Ovary (tissue), 3 donors: ENCODE results near the gene RSPH6A.

ENCODE experiments used
- EP300 ChIP-seq: sonication (generic); formaldehyde crosslinking; IDR thresholded peaks from one replicate; pipeline ENCODE4 v1.6.1; 2017; ENCODE audit warnings: antibody characterized with exemption
- POLR2A ChIP-seq: fragments of 450-650 bp; IDR thresholded peaks from one replicate; pipeline ENCODE4 v1.6.1; 2017; ENCODE audit warnings: antibody characterized with exemption, mild to moderate bottlenecking, moderate library complexity
- TF ChIP-seq, protein P1 (sequence below), 3 donors: fragments of 450-650 bp in 2 of 3; fragments of 200-600 bp in 1 of 3; IDR thresholded peaks; one replicate each; pipeline versions ENCODE4 v1.5.1 to v1.8.0; 2016 to 2022; ENCODE audit warnings: antibody characterized with exemption in 3 of 3, mild to moderate bottlenecking in 1 of 3
- donor health status: DM: no; HTN: no; CAD: no.

GRCh38 chr19:45847663-45848062 lies 32.6 kb upstream of the RSPH6A start:
- TF ChIP-seq, protein P1, sequence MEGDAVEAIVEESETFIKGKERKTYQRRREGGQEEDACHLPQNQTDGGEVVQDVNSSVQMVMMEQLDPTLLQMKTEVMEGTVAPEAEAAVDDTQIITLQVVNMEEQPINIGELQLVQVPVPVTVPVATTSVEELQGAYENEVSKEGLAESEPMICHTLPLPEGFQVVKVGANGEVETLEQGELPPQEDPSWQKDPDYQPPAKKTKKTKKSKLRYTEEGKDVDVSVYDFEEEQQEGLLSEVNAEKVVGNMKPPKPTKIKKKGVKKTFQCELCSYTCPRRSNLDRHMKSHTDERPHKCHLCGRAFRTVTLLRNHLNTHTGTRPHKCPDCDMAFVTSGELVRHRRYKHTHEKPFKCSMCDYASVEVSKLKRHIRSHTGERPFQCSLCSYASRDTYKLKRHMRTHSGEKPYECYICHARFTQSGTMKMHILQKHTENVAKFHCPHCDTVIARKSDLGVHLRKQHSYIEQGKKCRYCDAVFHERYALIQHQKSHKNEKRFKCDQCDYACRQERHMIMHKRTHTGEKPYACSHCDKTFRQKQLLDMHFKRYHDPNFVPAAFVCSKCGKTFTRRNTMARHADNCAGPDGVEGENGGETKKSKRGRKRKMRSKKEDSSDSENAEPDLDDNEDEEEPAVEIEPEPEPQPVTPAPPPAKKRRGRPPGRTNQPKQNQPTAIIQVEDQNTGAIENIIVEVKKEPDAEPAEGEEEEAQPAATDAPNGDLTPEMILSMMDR (IDR thresholded peaks at IDR 0.05) = no peak
- TF ChIP-seq POLR2A (no peak), EP300 (no peak)
